H1 (cell line): ENCODE data around the gene IRF7. TPM values are rescaled to one million over a fixed set of nuclear protein-coding genes. Genes with fewer than 3 reads are reported as not detected.

Experiments
- CTCF ChIA-PET: fragments of 300-600 bp; sonication (Branson Sonifier 250); formaldehyde crosslinking; loops from one replicate; lab custom pipeline; 2021; ENCODE audit not compliant: partially characterized antibody; lab: Charles Lee
- POLR2A ChIA-PET: fragments of 300-600 bp; sonication (Branson Sonifier 250); formaldehyde crosslinking; loops from one replicate; lab custom pipeline; 2021; ENCODE audit warnings: inconsistent platforms; ENCODE audit not compliant: partially characterized antibody; lab: Charles Lee
- DNase-seq, 2 experiments: peaks; one replicate each; pipeline versions ENCODE4 v3.0.0 to v3.0.0-alpha.2; 2010 to 2022; ENCODE audit warnings: low spot score in 2 of 2, low read depth in 1 of 2, mixed read lengths in 1 of 2
- FAIRE-seq: peaks from 2 replicates; lab custom pipeline; 2011; peaks lifted over from hg19 to GRCh38; lab: Jason Lieb, UNC
- H2AFZ ChIP-seq: 2 replicates; pipeline ENCODE4 v1.8.1; 2012; ENCODE audit warnings: low read length, inconsistent platforms
- H2AK5ac ChIP-seq: 2 replicates; pipeline ENCODE4 v1.6.1; 2013; ENCODE audit warnings: low read depth, low read length
- H2BK120ac ChIP-seq: replicated peaks from 2 replicates; pipeline ENCODE3; 2013; ENCODE audit warnings: low read depth, low read length, inconsistent platforms
- H2BK12ac ChIP-seq: 2 replicates; pipeline ENCODE4 v1.6.1; 2013; ENCODE audit warnings: low read depth, low read length
- H2BK15ac ChIP-seq: 2 replicates; pipeline ENCODE4 v1.6.1; 2013; ENCODE audit warnings: low read length
- H2BK20ac ChIP-seq: 2 replicates; pipeline ENCODE4 v1.6.1; 2013; ENCODE audit warnings: low read length
- H2BK5ac ChIP-seq: 2 replicates; pipeline ENCODE4 v1.6.1; 2013; ENCODE audit warnings: low read depth, low read length
- H3K14ac ChIP-seq: 2 replicates; pipeline ENCODE4 v1.6.1; 2013; ENCODE audit warnings: inconsistent platforms; ENCODE audit not compliant: insufficient read length
- H3K18ac ChIP-seq: 2 replicates; pipeline ENCODE4 v1.6.1; 2013; ENCODE audit warnings: low read length; ENCODE audit errors: extremely low read depth
- H3K23ac ChIP-seq: 2 replicates; pipeline ENCODE4 v1.6.1; 2013; ENCODE audit warnings: inconsistent platforms; ENCODE audit not compliant: insufficient read length
- H3K23me2 ChIP-seq: 2 replicates; pipeline ENCODE4 v1.6.1; 2013; ENCODE audit warnings: low read depth, low read length
- H3K27ac ChIP-seq: 2 replicates; pipeline ENCODE4 v1.6.1; 2011; ENCODE audit warnings: low read depth, low read length, inconsistent platforms
- H3K27me3 ChIP-seq, 4 experiments: replicated peaks in 1 of 4; 1 replicate in 1 of 4; 2 replicates in 3 of 4; pipeline versions ENCODE4 v1.6.1 to v1.8.1; 2011 to 2013; ENCODE audit warnings: low read length in 3 of 4, mild to moderate bottlenecking in 3 of 4, inconsistent platforms in 2 of 4, mixed read lengths in 2 of 4, moderate library complexity in 1 of 4; ENCODE audit not compliant: control insufficient read depth in 3 of 4, insufficient read depth in 3 of 4; ENCODE audit errors: extremely low read depth in 1 of 4
- H3K36me3 ChIP-seq, 4 experiments: 2 replicates each; pipeline versions ENCODE4 v1.6.1 to v1.8.1; 2011 to 2013; ENCODE audit warnings: mild to moderate bottlenecking in 4 of 4, low read length in 3 of 4, moderate library complexity in 2 of 4, control low read depth in 1 of 4, inconsistent platforms in 1 of 4; ENCODE audit not compliant: insufficient read depth in 4 of 4, control insufficient read depth in 2 of 4
- H3K4ac ChIP-seq: replicated peaks from 2 replicates; pipeline ENCODE3; 2013; ENCODE audit warnings: low read length, low read depth, mixed read lengths, inconsistent platforms; ENCODE audit not compliant: insufficient read length
- H3K4me1 ChIP-seq, 4 experiments: replicated peaks in 1 of 4; 1 replicate in 1 of 4; 2 replicates in 3 of 4; pipeline versions ENCODE4 v1.6.1 to v1.8.1; 2011 to 2013; ENCODE audit warnings: low read length in 3 of 4, inconsistent platforms in 2 of 4, mixed read lengths in 1 of 4; ENCODE audit not compliant: insufficient read depth in 4 of 4, control insufficient read depth in 3 of 4
- H3K4me2 ChIP-seq, 2 experiments: 2 replicates each; pipeline versions ENCODE4 v1.6.1 to v1.8.1; 2011 to 2013; ENCODE audit warnings: low read depth in 2 of 2, low read length in 2 of 2, control low read depth in 1 of 2, inconsistent platforms in 1 of 2, mild to moderate bottlenecking in 1 of 2; ENCODE audit not compliant: insufficient read depth in 1 of 2
- H3K4me3 ChIP-seq, 4 experiments: fragments of 200-600, 300-600 bp in 1 of 4; sonication (generic), shearing (Covaris generic), sonication (Bioruptor Twin) in 1 of 4; 2 replicates each; pipeline versions ENCODE4 v1.5.1 to v1.8.1; 2011 to 2016; ENCODE audit warnings: low read length in 4 of 4, low read depth in 3 of 4, control low read depth in 2 of 4, inconsistent platforms in 2 of 4, mild to moderate bottlenecking in 2 of 4, mixed read lengths in 1 of 4, moderate library complexity in 1 of 4; ENCODE audit not compliant: insufficient read depth in 2 of 4; ENCODE audit errors: extremely low read depth in 1 of 4
- H3K56ac ChIP-seq: replicated peaks from 2 replicates; pipeline ENCODE3; 2013; ENCODE audit warnings: low read depth, mild to moderate bottlenecking, mixed read lengths, low read length, inconsistent platforms; ENCODE audit not compliant: insufficient read length
- H3K79me1 ChIP-seq: 2 replicates; pipeline ENCODE4 v1.6.1; 2013; ENCODE audit warnings: low read depth, low read length, control low read depth
- H3K79me2 ChIP-seq, 2 experiments: 2 replicates each; pipeline versions ENCODE4 v1.6.1 to v1.8.1; 2012 to 2013; ENCODE audit warnings: low read length in 2 of 2, mild to moderate bottlenecking in 2 of 2, inconsistent platforms in 1 of 2; ENCODE audit not compliant: insufficient read depth in 2 of 2, control insufficient read depth in 1 of 2
- H3K9ac ChIP-seq, 4 experiments: replicated peaks in 1 of 4; 1 replicate in 1 of 4; 2 replicates in 3 of 4; pipeline versions ENCODE4 v1.6.1 to v1.8.1; 2011 to 2013; ENCODE audit warnings: low read depth in 3 of 4, low read length in 3 of 4, control low read depth in 2 of 4, mild to moderate bottlenecking in 2 of 4, moderate library complexity in 2 of 4, inconsistent platforms in 1 of 4; ENCODE audit errors: extremely low read depth in 1 of 4
- H3K9me3 ChIP-seq, 2 experiments: 2 replicates each; pipeline versions ENCODE4 v1.6.1 to v1.8.1; 2012 to 2013; ENCODE audit warnings: mild to moderate bottlenecking in 2 of 2, moderate library complexity in 2 of 2, control low read depth in 1 of 2, inconsistent platforms in 1 of 2, low read depth in 1 of 2, low read length in 1 of 2, mixed read lengths in 1 of 2; ENCODE audit not compliant: insufficient read depth in 2 of 2
- H4K20me1 ChIP-seq, 2 experiments: replicated peaks in 1 of 2; 2 replicates each; pipeline versions ENCODE3 to v1.8.1; 2011 to 2013; ENCODE audit warnings: inconsistent platforms in 2 of 2, low read length in 2 of 2, mild to moderate bottlenecking in 1 of 2; ENCODE audit not compliant: insufficient read depth in 2 of 2, control insufficient read depth in 1 of 2
- H4K5ac ChIP-seq: 2 replicates; pipeline ENCODE4 v1.6.1; 2013; ENCODE audit warnings: low read length, low read depth, mixed read lengths, inconsistent platforms; ENCODE audit not compliant: insufficient read length
- H4K8ac ChIP-seq: 2 replicates; pipeline ENCODE4 v1.8.0; 2013; ENCODE audit warnings: mild to moderate bottlenecking, moderate library complexity, low read length, inconsistent platforms; ENCODE audit not compliant: insufficient read depth; ENCODE audit errors: extremely low read depth
- H4K91ac ChIP-seq: replicated peaks from 2 replicates; pipeline ENCODE3; 2013; ENCODE audit warnings: low read length, mixed read lengths, inconsistent platforms; ENCODE audit not compliant: insufficient read length
- ATF3 ChIP-seq: IDR thresholded peaks from 2 replicates; pipeline ENCODE4 v1.6.1; 2011; ENCODE audit warnings: low read depth, mild to moderate bottlenecking, low read length; ENCODE audit not compliant: insufficient read depth
- BCL11A ChIP-seq, 2 experiments: IDR thresholded peaks; one replicate each; pipeline ENCODE4 v1.6.1; 2011; ENCODE audit warnings: low read depth in 2 of 2, low read length in 2 of 2, mild to moderate bottlenecking in 2 of 2
- CREB1 ChIP-seq: IDR thresholded peaks from 2 replicates; pipeline ENCODE4 v1.6.1; 2012; ENCODE audit warnings: inconsistent platforms
- KDM5A ChIP-seq: fragments of 200-600 bp; IDR thresholded peaks from 2 replicates; pipeline ENCODE4 v1.7.1; 2012; ENCODE audit warnings: mild to moderate bottlenecking, low read length, inconsistent platforms, mixed read lengths
- POU5F1 ChIP-seq: IDR thresholded peaks from 2 replicates; pipeline ENCODE4 v1.6.1; 2011; ENCODE audit warnings: low read depth, mild to moderate bottlenecking, low read length, moderate library complexity
- RAD21 ChIP-seq, 2 experiments: IDR thresholded peaks in 1 of 2; conservative IDR thresholded peaks in 1 of 2; 2 replicates each; pipeline ENCODE4 v1.6.1; 2011; ENCODE audit warnings: low read depth in 2 of 2, low read length in 2 of 2, improper control_type of control experiment in 1 of 2, inconsistent platforms in 1 of 2, mild to moderate bottlenecking in 1 of 2, moderate library complexity in 1 of 2
- RFX5 ChIP-seq: IDR thresholded peaks from 2 replicates; pipeline ENCODE4 v1.6.1; 2011; ENCODE audit warnings: low read depth, low read length, improper control_type of control experiment, borderline replicate concordance
- RXRA ChIP-seq: IDR thresholded peaks from 2 replicates; pipeline ENCODE4 v1.6.1; 2011; ENCODE audit warnings: low read depth, mild to moderate bottlenecking, low read length, moderate library complexity; ENCODE audit not compliant: insufficient read depth
- SIX5 ChIP-seq: IDR thresholded peaks from 2 replicates; pipeline ENCODE4 v1.6.1; 2011; ENCODE audit warnings: mild to moderate bottlenecking, low read depth, low read length
- SP1 ChIP-seq: IDR thresholded peaks from 2 replicates; pipeline ENCODE4 v1.6.1; 2011; ENCODE audit warnings: low read depth, low read length
- SP4 ChIP-seq: IDR thresholded peaks from 2 replicates; pipeline ENCODE4 v1.6.1; 2012; ENCODE audit warnings: low read length, inconsistent platforms
- TAF7 ChIP-seq: optimal IDR thresholded peaks from 2 replicates; pipeline ENCODE3; 2011; ENCODE audit warnings: low read depth, mild to moderate bottlenecking, inconsistent platforms, low read length, moderate library complexity, borderline replicate concordance
- TEAD4 ChIP-seq: IDR thresholded peaks from 2 replicates; pipeline ENCODE4 v1.6.1; 2012; ENCODE audit warnings: low read depth, low read length, inconsistent platforms, mixed read lengths
- WGBS, 2 experiments: shearing (Covaris generic) in 1 of 2; methylation state at CpG; one replicate each; pipeline versions ENCODE4 v1.1.6 to v1.1.7; 2013 to 2015; ENCODE audit warnings: low lambda C conversion rate in 2 of 2, mixed read lengths in 2 of 2, inconsistent platforms in 1 of 2, low coverage in 1 of 2, missing lambda C conversion rate in 1 of 2; ENCODE audit not compliant: insufficient replicate concordance in 2 of 2, insufficient coverage in 1 of 2, insufficient read length in 1 of 2; ENCODE audit errors: extremely low coverage in 1 of 2, missing lambda C conversion rate in 1 of 2; 5-methylcytosine and 5-hydroxymethylcytosine counted together
- polyA plus RNA-seq, 7 experiments: library from polyadenylated mRNA; depleted of rRNA in 3 of 7; stranded (reverse) in 5 of 7; unstranded in 2 of 7; fragments of >200 nt in 5 of 7; fragments of 200-250 nt in 2 of 7; gene quantifications; 1 replicate in 5 of 7; 2 replicates in 1 of 7; 4 replicates in 1 of 7; pipeline versions ENCODE4 v1.2.1 to v1.2.3, GENCODE V29; 2011 to 2013; ENCODE audit warnings: missing spikeins in 2 of 7, mixed read lengths in 2 of 7
- total RNA-seq: library from RNA; stranded (reverse); fragmentation: NEBNext Ultra II Directional; extraction: Animal tissue kit (Norgen Biotek cat#: 25700); gene quantifications from 2 replicates; pipeline ENCODE4 v1.2.1, GENCODE V29; 2021

Gene IRF7
- total and polyA plus RNA-seq, 2 of the 8 experiments (the other 6 are each of a cell fraction or from before 2014, with no cell fraction given) = 9.1 to 9.6 TPM

DNA sequence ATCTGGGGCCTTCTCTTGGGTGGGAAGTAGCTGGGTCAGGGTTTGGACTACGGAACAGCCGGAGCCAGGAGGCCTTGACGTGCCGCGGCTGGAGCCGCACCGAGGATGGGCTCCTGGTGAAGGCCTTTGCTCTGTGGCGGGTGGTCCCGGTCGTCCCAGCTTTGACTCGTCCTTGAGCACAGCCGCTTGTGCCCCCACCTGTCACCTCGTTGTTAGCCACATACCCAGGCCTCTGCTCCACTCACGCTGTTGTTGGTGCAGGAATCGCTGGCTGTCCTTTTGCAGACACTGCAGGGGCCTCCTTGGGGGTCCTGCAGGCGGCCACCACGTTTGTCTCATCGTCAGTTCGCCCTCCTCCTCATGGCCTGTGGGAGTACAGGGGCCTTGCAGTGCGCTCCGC is 22.4 kb downstream of the IRF7 start:
- Histone ChIP-seq H4K20me1 (peaks cover 11 to 12% of the 10 kb centered on the region in 2 experiments), H2AFZ (no peak overlapping the region), H3K23me2 (no peaks in the 10 kb centered on the region), H3K23ac (no peak overlapping the region), H3K18ac (no peak overlapping the region), H3K79me1 (peaks cover 6% of the 10 kb centered on the region; the same call in 1 of the 2 replicates), H3K9ac (no peak overlapping the region), H2BK120ac (no peak overlapping the region), H3K79me2 (no peaks in the 10 kb centered on the region; a peak in 1 of 4 replicates), H3K27ac (no peak overlapping the region), H3K14ac (no peak overlapping the region), H3K56ac (no peak overlapping the region), H4K8ac (no peak overlapping the region; the same call in 1 of the 2 replicates), H2BK20ac (no peak overlapping the region), H3K9me3 (no peaks in the 10 kb centered on the region), H3K4me2 (no peak overlapping the region), H3K4me1 (no peaks in the 10 kb centered on the region), H4K5ac (no peak overlapping the region), H3K36me3 (peaks cover 20 to 65% (median 48%) of the 10 kb centered on the region in 4 experiments), H3K27me3 (no peaks in the 10 kb centered on the region), H3K4me3 (no peak overlapping the region), H4K91ac (no peak overlapping the region), H3K4ac (no peak overlapping the region), H2BK15ac (no peak overlapping the region), H2BK12ac (no peak overlapping the region), H2BK5ac (no peak overlapping the region), H2AK5ac (no peak overlapping the region)
- CTCF ChIA-PET = no interaction called here
- no peak for FAIRE-seq
- DNase-seq = no peak
- WGBS, 2 experiments = 95% methylated on average over 21 of the region's 21 CpGs; no CpG with 5 or more reads in 1 of the 2 experiments
- POLR2A ChIA-PET = no interaction called here
- TF ChIP-seq BCL11A (IDR thresholded peaks at IDR 0.05; ENCODE audit: low read depth in 2 of 2, low read length in 2 of 2) = no peak
- no peak for TF ChIP-seq CREB1
- no peak for TF ChIP-seq SP4
- no peak for TF ChIP-seq ATF3
- TF ChIP-seq RAD21 (IDR thresholded peaks at IDR 0.05 in 1 of 2, conservative IDR thresholded peaks at IDR 0.05 in 1 of 2; ENCODE audit: low read depth in 2 of 2, low read length in 2 of 2) = no peak
- no peak for TF ChIP-seq SP1
- no peak for TF ChIP-seq POU5F1
- TF ChIP-seq SIX5 = no peak
- no peak for TF ChIP-seq KDM5A
- TF ChIP-seq RFX5 = no peak
- no peak for TF ChIP-seq TAF7
- no peak for TF ChIP-seq TEAD4
- TF ChIP-seq RXRA = no peak
